HG02938 (cell line): ENCODE data around the gene USP4.
A peak's percentile ranks its signal among the peaks of the same experiment; 100 is the strongest.
"Not testable (repeated sequence)": the region's sequence is repeated elsewhere in the genome, so short reads cannot be mapped to it uniquely, and the experiment has no call there.

Experiments used
- ATAC-seq: cut with Tn5 transposase; IDR thresholded peaks from one replicate; pipeline ENCODE4 v1.9.1; 2021; ENCODE audit warnings: mild to moderate bottlenecking, moderate library complexity; ENCODE audit not compliant: unreplicated experiment

Gene USP4

GRCh38 chr3:49351521-49352011 is 11.7 kb upstream of the USP4 start:
- no peak for ATAC-seq

GRCh38 chr3:49349348-49350114 is 9.7 kb upstream of the USP4 start:
- no peak for ATAC-seq

- ATAC-seq: not testable (repeated sequence)
Observed at GRCh38 chr3:49348361-49348760, 8.5 kb upstream of the USP4 start.

- no peak for ATAC-seq
Observed at GRCh38 chr3:49346797-49347251, 7.0 kb upstream of the USP4 start.

GRCh38 chr3:49343163-49343562 is 3.3 kb upstream of the USP4 start:
- ATAC-seq: no peak

GRCh38 chr3:49341996-49342395 is 2.1 kb upstream of the USP4 start:
- ATAC-seq: no peak

- peak; percentile 6 for ATAC-seq
Observed at GRCh38 chr3:49339581-49339940, 292 bp downstream of the USP4 start.

GRCh38 chr3:49333916-49334633 is 5.8 kb downstream of the USP4 start:
- ATAC-seq: no peak

- no peak for ATAC-seq
Observed at GRCh38 chr3:49333091-49333490, 6.8 kb downstream of the USP4 start.

GRCh38 chr3:49329186-49329585 is 10.7 kb downstream of the USP4 start:
- no peak for ATAC-seq

GRCh38 chr3:49328350-49328749 is 11.5 kb downstream of the USP4 start:
- not testable (repeated sequence) for ATAC-seq

GRCh38 chr3:49327485-49327884 is 12.4 kb downstream of the USP4 start:
- ATAC-seq: no peak

- ATAC-seq: no peak
Observed at GRCh38 chr3:49324768-49325167, 15.1 kb downstream of the USP4 start.

- ATAC-seq: no peak
Observed at GRCh38 chr3:49316696-49317457, 23.0 kb downstream of the USP4 start.

GRCh38 chr3:49313896-49314688 is 25.8 kb downstream of the USP4 start:
- ATAC-seq: no peak

- no peak for ATAC-seq
Observed at GRCh38 chr3:49311283-49311682, 28.6 kb downstream of the USP4 start.

- no peak for ATAC-seq
Observed at GRCh38 chr3:49310677-49311076, 29.2 kb downstream of the USP4 start.

- ATAC-seq: no peak
Observed at GRCh38 chr3:49305608-49306007, 34.2 kb downstream of the USP4 start.

- ATAC-seq: no peak
Observed at GRCh38 chr3:49302613-49303012, 37.2 kb downstream of the USP4 start.

GRCh38 chr3:49300595-49300994 is 39.3 kb downstream of the USP4 start:
- ATAC-seq: no peak

- no peak for ATAC-seq
Observed at GRCh38 chr3:49298511-49298910, 41.3 kb downstream of the USP4 start.
